HK-2 (cell line): ENCODE results near the gene CKAP2.
A peak's percentile ranks its signal among the peaks of the same experiment; 100 is the strongest.
"Not testable (repeated sequence)": the region's sequence is repeated elsewhere in the genome, so short reads cannot be mapped to it uniquely, and the experiment has no call there.

Experiments
- DNase-seq: peaks from one replicate; pipeline ENCODE4 v3.0.0-alpha.2; 2018; ENCODE audit not compliant: unreplicated experiment

The CKAP2 gene

GRCh38 chr13:52454820-52455676 lies at the start of gene CKAP2:
CKAP2 (plus strand) TSS chr13:52455478; CDS start chr13:52455557, 79 bp downstream.
- peak; percentile 87 for DNase-seq

DNA sequence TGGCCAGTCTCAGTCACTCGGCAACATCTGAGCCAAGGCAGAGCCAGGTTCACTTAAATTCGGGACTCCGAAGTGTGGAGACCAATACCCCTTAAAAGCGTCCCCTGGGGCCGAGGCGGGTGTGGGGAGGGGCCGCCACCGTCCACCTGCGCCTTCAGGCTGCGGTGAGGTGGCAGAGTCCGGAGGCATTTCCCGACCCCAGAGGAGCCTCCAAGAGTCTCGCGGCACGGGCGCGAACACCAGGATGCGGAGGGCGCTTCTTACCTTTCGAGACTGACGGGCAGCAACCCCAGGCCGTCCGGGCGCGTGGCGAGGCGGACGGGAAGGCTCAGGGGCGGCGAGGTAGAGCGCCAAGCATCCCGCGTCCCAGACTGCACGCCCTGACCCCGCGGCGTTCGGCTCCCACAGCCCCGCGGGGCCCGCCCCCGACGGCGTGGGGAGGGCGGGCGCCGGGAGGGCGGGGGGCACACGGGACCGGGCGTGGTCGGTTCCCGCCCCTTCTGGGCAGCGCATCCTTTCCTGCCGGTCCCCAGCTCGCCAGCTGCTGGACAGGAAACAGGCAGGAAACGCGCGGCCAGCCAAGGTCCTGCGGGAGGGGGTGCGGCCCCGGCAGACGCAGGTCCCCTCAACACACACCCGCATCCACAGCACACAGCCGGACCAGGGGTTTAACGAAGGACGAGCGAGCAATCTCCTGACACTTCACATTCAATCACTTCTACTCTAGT lies 49.3 kb upstream of the CKAP2 start, which contains the start of gene THSD1:
Gene THSD1 (minus strand): TSS at position 406 of the 728 bp plus-strand sequence. CDS start 3,572 bp downstream, outside the sequence.
- DNase-seq = peak; percentile 57

- DNase-seq = no peak
Measured at GRCh38 chr13:52406629-52407028, 48.6 kb upstream of the CKAP2 start.

GRCh38 chr13:52407436-52407835 lies 47.8 kb upstream of the CKAP2 start:
- not testable (repeated sequence) for DNase-seq

- not testable (repeated sequence) for DNase-seq
Measured at GRCh38 chr13:52408071-52408658, 47.1 kb upstream of the CKAP2 start.

DNA sequence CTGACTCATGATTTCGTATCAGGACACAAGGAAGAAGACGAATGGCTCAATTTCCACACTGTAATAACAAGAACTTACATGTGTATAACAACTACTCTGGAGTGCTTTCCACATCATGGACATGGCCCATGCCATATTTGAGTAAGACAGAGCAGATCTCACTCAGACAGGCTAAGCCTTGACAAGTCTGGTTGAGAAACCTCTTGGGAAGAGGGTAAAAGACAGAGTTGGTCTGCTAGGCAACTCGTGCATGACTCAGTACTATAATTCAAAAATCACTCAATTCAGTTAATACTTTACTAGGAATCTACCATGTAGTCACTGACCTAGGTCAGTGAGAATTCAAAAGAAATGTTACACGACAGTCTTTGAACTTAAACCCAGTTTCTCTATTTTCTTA lies 43.6 kb upstream of the CKAP2 start:
- DNase-seq = peak; percentile 26

- no peak for DNase-seq
Measured at GRCh38 chr13:52412128-52412527, 43.1 kb upstream of the CKAP2 start.

GRCh38 chr13:52414051-52414450 lies 41.2 kb upstream of the CKAP2 start:
- no peak for DNase-seq

GRCh38 chr13:52414963-52415362 lies 40.3 kb upstream of the CKAP2 start:
- no peak for DNase-seq

DNA sequence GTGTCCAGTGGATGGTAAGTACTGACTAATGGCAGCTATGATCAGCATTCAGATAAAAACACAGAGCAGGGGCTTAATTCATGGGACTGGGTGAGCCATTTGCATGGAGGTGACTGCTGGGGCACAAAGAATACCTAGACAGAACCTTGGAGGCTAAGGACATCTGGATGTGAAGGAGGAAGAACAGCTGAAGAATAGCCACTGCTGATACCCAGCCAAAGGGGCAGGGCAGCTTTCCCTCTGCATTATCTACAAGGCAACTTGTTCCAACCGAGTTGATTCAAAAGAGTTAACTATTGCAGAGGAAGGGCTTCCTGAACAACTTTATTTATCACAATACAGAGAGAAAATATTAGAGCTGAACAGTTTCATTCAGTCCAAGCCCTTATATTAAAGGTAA lies 36.2 kb upstream of the CKAP2 start:
- no peak for DNase-seq

DNA sequence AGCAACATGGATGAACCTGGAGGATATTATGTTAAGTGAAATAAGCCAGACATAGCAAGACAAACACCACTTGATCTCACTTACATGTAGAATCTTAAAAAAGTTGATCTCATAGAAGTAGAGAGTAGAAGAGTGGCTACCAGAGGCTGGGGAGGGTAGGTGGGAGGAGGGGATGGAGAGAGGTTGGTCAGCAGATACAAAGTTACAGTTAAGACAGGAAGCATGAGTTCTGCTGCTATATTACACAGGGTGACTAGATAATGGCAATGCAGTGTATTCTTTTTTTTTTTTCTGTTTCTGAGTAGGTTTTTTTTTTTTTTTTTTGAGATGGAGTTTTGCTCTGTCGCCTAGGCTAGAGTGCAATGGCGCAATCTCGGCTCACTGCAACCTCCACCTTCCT lies 34.1 kb upstream of the CKAP2 start:
- no peak for DNase-seq

DNA sequence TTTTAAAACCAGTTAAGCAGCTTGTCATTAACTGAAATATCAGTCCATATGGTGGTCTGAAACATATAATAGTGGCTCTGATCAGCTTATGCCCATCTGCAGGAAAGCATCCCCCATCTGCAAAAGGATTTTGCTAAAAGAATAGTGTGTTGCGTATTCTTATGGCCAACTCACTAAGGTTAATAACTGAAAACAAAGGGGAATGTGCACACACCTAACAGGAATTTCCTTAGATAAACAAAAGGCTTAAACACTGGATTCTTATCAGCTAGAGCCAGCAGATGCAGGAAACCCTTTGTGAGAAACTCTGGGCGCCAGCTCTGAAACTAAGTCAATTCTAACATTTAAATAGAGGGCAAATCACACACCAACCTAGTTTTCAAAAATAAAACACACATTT lies 27.0 kb upstream of the CKAP2 start:
- no peak for DNase-seq

GRCh38 chr13:52432456-52432855 lies 22.8 kb upstream of the CKAP2 start:
- no peak for DNase-seq

- no peak for DNase-seq
Measured at GRCh38 chr13:52446265-52446664, 9.0 kb upstream of the CKAP2 start.

DNA sequence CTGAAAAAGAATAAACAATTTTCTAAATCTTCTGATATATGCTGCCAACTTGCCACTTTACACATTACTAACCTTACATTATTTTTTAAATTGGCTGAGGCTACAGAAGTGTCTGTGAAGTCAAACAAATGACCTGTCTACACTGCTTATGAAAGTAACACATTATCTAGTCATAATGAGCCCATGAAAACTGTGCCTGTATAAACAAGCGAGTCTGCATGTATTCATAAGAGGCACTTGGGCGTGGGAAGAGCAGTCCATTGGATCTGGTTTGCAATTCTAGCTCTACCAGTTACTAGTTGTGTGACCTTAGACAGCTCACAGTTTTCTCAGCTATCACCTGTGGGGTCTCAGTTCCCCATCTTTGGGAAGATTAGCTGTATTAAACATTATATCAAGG lies 7.9 kb upstream of the CKAP2 start:
- no peak for DNase-seq

DNA sequence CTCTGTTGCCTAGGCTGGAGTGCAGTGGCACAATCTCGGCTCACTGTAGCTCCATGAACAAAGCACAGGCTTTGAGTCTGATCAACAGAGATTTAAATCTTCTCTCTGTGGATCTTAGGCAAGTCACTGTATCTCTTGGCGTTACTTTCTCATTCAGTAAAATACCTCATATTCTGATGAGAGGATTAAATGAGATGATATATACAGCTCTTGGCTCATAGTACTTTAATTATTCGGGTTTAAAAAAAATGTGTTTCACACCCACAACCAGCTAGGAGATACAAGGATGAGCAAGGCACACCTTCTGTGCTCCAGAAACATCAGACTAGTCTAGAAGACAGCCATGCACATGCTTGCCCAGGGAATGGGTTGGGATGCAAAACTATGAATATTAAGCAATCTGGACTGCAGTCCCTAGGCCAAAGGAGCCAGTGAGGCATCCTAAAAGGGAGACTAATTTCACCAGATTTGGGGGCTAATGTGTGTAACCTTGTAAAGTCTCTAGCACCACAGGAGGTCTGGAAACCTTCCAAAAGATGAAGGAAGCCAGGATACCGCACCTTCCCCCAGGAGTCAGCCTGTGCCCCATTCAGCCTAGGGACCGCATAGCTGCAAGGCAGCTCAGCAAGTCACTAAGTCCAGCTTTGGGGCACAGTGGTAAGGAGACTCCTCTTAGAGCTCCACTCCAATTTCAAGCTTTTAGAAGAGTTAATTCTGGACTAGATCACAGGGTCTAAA lies 7.3 kb upstream of the CKAP2 start:
- no peak for DNase-seq

- DNase-seq = no peak
Measured at GRCh38 chr13:52449331-52450011, 5.8 kb upstream of the CKAP2 start.

DNA sequence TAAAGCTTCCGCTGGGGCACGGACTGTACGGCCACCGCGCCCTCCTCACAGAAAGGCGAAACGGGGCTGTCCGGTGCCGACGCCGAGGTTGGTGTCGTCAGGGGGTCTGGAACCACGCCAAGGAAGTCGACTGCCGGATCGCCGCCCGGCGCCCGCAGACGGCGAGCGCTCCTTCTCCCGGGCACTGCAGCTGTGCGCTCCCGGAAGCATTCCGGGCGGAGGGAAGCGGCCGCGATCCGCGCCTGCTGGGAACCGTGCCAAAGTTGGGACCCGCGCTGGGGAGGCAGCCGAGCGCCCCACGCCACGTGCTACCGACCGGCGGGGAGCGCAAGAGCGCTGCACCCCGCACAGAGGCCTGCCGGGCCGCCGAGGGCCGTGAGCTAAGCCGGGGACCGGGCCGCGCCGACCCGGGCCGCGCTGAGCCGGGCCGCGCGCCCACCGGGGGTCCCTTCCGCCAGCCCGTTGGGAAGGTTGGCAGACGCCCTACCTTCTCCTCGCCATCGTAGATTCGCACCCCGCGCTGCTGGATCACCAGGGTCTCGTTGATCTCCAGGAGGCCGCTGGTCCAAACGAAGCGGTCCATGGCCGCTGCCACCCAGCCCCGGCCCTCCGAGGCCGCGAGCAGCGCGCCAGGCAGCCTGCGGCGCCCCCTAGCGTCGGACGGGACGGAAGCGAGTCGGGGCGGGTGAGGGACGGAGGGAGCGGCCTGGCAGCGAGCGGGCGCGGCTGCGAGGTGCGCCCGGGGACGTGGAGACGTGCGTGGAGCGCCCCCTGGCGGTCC lies 5.1 kb upstream of the CKAP2 start, which contains the start of gene VPS36:
Gene VPS36 (minus strand): TSS at position 623 of the 781 bp plus-strand sequence. CDS start 40 bp downstream, at position 583.
- DNase-seq = peak; percentile 93

DNA sequence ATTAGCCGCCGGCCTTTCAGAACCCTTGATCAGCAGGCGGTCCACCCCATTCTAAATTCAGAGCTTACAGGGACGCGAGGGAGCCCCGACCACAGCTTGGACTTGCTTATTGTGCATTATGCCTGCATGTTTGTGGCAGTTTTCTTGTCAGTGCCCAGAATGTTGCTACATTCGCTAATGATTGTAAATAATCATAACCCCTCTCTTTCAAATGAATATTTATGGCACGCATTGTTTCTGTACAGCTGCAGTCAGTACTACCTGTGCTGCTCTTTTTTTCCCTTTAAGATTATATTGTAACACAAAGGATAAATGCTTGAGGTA lies 4.5 kb upstream of the CKAP2 start:
- no peak for DNase-seq

DNA sequence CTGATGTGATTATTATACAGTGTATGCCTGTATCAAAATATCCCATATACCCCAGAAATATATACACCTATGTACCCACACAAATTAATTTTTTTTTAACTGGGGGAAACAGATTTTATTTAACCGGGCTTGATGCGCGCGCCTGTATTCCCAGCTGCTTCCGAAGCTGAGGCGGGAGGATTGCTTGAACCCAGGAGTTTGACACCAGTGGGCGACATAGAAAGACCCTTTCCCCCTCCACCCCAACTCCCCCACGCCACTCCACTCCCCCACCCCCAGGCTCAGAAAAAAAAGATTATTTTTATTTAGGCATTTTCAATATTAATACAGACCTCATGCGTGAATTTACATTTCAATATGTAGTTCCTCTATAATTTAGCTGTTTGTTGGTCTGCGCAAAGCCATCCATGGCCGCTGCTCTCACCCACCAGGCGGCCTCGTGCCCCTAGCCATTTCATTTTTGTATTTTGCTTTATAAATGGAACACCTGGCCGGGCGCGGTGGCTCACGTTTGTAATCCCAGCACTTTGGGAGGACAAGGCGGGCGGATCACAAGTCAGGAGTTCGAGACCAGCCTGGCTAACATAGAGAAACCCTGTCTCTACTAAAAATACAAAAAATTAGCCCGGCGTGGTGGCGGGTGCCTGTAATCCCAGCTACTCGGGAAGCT lies 4.0 kb upstream of the CKAP2 start:
- no peak for DNase-seq
